ENCODE data around the gene PAK4.

DNA sequence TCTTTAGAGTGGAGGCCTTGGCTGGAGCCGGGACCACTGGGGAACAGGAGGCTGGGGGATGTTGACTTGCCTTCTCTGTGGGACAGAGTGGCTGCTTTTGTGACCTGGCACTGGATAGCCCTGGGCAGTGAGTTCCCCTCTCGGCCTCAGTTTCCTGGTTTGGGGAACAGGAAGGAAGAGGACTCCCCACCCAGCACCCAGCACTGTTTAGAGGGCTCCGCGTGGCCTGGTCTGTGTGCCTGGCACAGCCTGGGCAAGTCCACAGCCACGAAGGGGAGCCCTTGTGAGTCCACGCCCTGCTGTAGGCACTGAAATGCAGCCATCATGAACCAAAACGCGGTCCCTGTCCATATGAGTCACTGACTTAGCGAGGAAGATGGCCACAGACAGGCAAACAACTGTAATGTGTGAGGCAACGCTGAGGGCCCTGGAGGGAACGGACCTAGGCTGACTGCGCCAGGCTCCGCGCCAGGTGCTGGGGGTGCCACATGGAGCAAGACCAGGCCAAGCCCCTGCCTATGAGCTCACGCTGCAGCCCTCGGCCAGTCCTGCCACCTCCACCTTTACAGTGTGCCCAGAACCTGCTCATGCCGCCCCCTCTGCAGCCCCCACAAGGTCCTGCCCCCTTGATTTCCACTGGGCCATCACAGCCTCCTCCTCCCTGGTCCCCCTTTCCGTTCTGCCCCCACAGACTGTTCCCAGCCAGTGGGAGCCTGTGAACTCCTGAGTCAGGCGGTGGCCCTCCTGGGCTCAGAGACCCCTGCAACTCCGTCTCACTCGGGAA, 35.5 kb downstream of the PAK4 start:
- TF ChIP-seq YY1 (IDR thresholded peaks at IDR 0.05; ENCODE audit: insufficient read depth, insufficient read length) (no peak), ZNF274 (IDR thresholded peaks at IDR 0.05; ENCODE audit: low read depth, low read length) (no peak), SUZ12 (IDR thresholded peaks at IDR 0.05; ENCODE audit: extremely low read depth, insufficient read depth, insufficient read length) (no peak)
